Muscle of leg (tissue), 9 donors: Measurements from ENCODE around the gene PCCA. TPM values are rescaled to one million over a fixed set of nuclear protein-coding genes. Genes with fewer than 3 reads are reported as not detected.

Source experiments
- polyA plus RNA-seq, 8 donors: library from polyadenylated mRNA; unstranded; fragments of 120-200 nt; gene quantifications; one replicate each; pipeline versions ENCODE4 v1.2.1 to v1.2.3, GENCODE V29; 2013; ENCODE audit warnings: inconsistent platforms in 1 of 8, low replicate concordance in 1 of 8; ENCODE audit not compliant: insufficient read length in 8 of 8, insufficient read depth in 1 of 8
- total RNA-seq: library from RNA; stranded (reverse); fragments of 120-200 nt; gene quantifications from one replicate; pipeline ENCODE4 v1.2.4, GENCODE V29; 2013

Gene PCCA
- total and polyA plus RNA-seq, 9 donors, result 23.9 to 35.5 (median 29.5) TPM

Other genes with a start within 250 kb of the PCCA start
- not detected for gene ZIC5, start 117.3 kb upstream of the PCCA start, total RNA-seq
- under 1 TPM in 1 of 8 donors, not detected in 7; 0.03 TPM for gene ZIC5, start 117.3 kb upstream of the PCCA start, polyA plus RNA-seq
- gene ZIC2, start 107.3 kb upstream of the PCCA start, total RNA-seq, result not detected
- gene ZIC2, start 107.3 kb upstream of the PCCA start, polyA plus RNA-seq, result under 1 TPM in 2 of 8 donors, not detected in 6; 0.11 to 0.13 TPM